22Rv1 (cell line): ENCODE measurements around the gene PPP1R9B.

Source experiments
- CTCF ChIP-seq: fragments of 450-650 bp; IDR thresholded peaks from 2 replicates; pipeline ENCODE4 v1.5.1; 2017; ENCODE audit warnings: mild to moderate bottlenecking
- ZFX ChIP-seq: fragments of 450-650 bp; IDR thresholded peaks from 2 replicates; pipeline ENCODE4 v1.6.1; 2017; ENCODE audit warnings: antibody characterized with exemption, borderline replicate concordance

GRCh38 chr17:50097926-50098325, 52.6 kb downstream of the PPP1R9B start:
- TF ChIP-seq CTCF: no peak
- TF ChIP-seq ZFX: no peak
